ENCODE data around the gene NRXN3.

NRXN3 gene

GRCh38 chr14:79567306-79567705, 1397.1 kb downstream of the NRXN3 start:
- Histone ChIP-seq H3K27me3 (replicated peaks in 2 of 5; ENCODE audit: control insufficient read depth in 4 of 5, insufficient read depth in 5 of 5, low read length in 4 of 5) (no peaks in the 10 kb centered on the region), H3K4me3 (ENCODE audit: control insufficient read depth in 1 of 7, extremely low read depth in 1 of 7, insufficient read depth in 4 of 7, low read depth in 2 of 7, low read length in 6 of 7) (no peak overlapping the region), H3K27ac (ENCODE audit: insufficient read depth in 1 of 2, low read depth in 1 of 2, low read length in 2 of 2, poor library complexity in 1 of 2, severe bottlenecking in 2 of 2) (no peak overlapping the region), H3K4me1 (ENCODE audit: control extremely low read depth in 1 of 4, control insufficient read depth in 4 of 4, insufficient read depth in 4 of 4, low read length in 3 of 4) (no peaks in the 10 kb centered on the region), H3K36me3 (ENCODE audit: control insufficient read depth in 4 of 4, insufficient read depth in 4 of 4, low read length in 3 of 4) (no peaks in the 10 kb centered on the region), H3K9me3 (ENCODE audit: control extremely low read depth in 1 of 5, control insufficient read depth in 4 of 5, insufficient read depth in 2 of 5, low read depth in 1 of 5, low read length in 4 of 5) (no peaks in the 10 kb centered on the region)
- ChIA-PET POLR2A (no interaction called here), CTCF (no interaction called here)
- WGBS (ENCODE audit: insufficient coverage), result 100% methylated on average over 2 of the region's 5 CpGs
- no peak for DNase-seq

- POLR2A ChIA-PET, result no interaction called here
- CTCF ChIA-PET, result no interaction called here
- no peak overlapping the region for H3K27ac ChIP-seq (ENCODE audit: insufficient read depth in 1 of 2, low read depth in 1 of 2, low read length in 2 of 2, poor library complexity in 1 of 2, severe bottlenecking in 2 of 2)
- H3K4me3 ChIP-seq (ENCODE audit: control insufficient read depth in 1 of 7, extremely low read depth in 1 of 7, insufficient read depth in 4 of 7, low read depth in 2 of 7, low read length in 6 of 7), result no peak overlapping the region
- no peaks in the 10 kb centered on the region for H3K27me3 ChIP-seq (replicated peaks in 2 of 5; ENCODE audit: control insufficient read depth in 4 of 5, insufficient read depth in 5 of 5, low read length in 4 of 5)
- H3K36me3 ChIP-seq (ENCODE audit: control insufficient read depth in 4 of 4, insufficient read depth in 4 of 4, low read length in 3 of 4), result no peaks in the 10 kb centered on the region
- no peak for DNase-seq
- no peaks in the 10 kb centered on the region for H3K4me1 ChIP-seq (ENCODE audit: control extremely low read depth in 1 of 4, control insufficient read depth in 4 of 4, insufficient read depth in 4 of 4, low read length in 3 of 4)
- no peaks in the 10 kb centered on the region for H3K9me3 ChIP-seq (ENCODE audit: control extremely low read depth in 1 of 5, control insufficient read depth in 4 of 5, insufficient read depth in 2 of 5, low read depth in 1 of 5, low read length in 4 of 5)
- 100% methylated on average over 1 of the region's 1 CpG for WGBS (ENCODE audit: insufficient coverage)
Measured at GRCh38 chr14:79568594-79568993, 1398.4 kb downstream of the NRXN3 start.

GRCh38 chr14:79569072-79569471, 1398.9 kb downstream of the NRXN3 start:
- ChIA-PET CTCF (no interaction called here), POLR2A (no interaction called here)
- no peaks in the 10 kb centered on the region for H3K36me3 ChIP-seq (ENCODE audit: control insufficient read depth in 4 of 4, insufficient read depth in 4 of 4, low read length in 3 of 4)
- 75% methylated on average over 1 of the region's 2 CpGs for WGBS (ENCODE audit: insufficient coverage)
- H3K27me3 ChIP-seq (replicated peaks in 2 of 5; ENCODE audit: control insufficient read depth in 4 of 5, insufficient read depth in 5 of 5, low read length in 4 of 5), result no peaks in the 10 kb centered on the region
- no peak overlapping the region for H3K27ac ChIP-seq (ENCODE audit: insufficient read depth in 1 of 2, low read depth in 1 of 2, low read length in 2 of 2, poor library complexity in 1 of 2, severe bottlenecking in 2 of 2)
- no peak for DNase-seq
- no peaks in the 10 kb centered on the region for H3K4me1 ChIP-seq (ENCODE audit: control extremely low read depth in 1 of 4, control insufficient read depth in 4 of 4, insufficient read depth in 4 of 4, low read length in 3 of 4)
- no peak overlapping the region for H3K4me3 ChIP-seq (ENCODE audit: control insufficient read depth in 1 of 7, extremely low read depth in 1 of 7, insufficient read depth in 4 of 7, low read depth in 2 of 7, low read length in 6 of 7)
- H3K9me3 ChIP-seq (ENCODE audit: control extremely low read depth in 1 of 5, control insufficient read depth in 4 of 5, insufficient read depth in 2 of 5, low read depth in 1 of 5, low read length in 4 of 5), result no peaks in the 10 kb centered on the region

DNA sequence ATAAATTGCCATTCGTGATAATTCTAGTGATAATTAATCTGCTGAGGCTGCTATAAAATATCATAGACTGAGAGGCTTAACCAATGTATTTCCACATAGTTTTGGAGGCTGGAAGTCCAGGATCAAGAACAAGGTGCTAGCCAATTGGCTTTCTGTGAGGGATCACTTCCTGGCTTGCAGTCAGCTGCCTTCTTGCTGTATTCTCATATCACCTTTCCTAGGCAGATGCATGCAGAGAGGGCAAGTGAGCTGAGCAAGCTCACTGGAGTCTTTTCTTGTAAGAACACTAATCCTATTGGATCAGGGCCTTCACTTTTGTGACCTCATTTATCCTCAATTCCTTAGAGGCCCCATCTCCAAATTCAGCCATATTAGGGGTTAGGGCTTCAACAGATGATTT, 1400.5 kb downstream of the NRXN3 start:
- WGBS (ENCODE audit: insufficient coverage), result 100% methylated on average over 1 of the region's 1 CpG
- Histone ChIP-seq H3K27me3 (replicated peaks in 2 of 5; ENCODE audit: control insufficient read depth in 4 of 5, insufficient read depth in 5 of 5, low read length in 4 of 5) (no peaks in the 10 kb centered on the region), H3K4me3 (ENCODE audit: control insufficient read depth in 1 of 7, extremely low read depth in 1 of 7, insufficient read depth in 4 of 7, low read depth in 2 of 7, low read length in 6 of 7) (no peak overlapping the region), H3K9me3 (ENCODE audit: control extremely low read depth in 1 of 5, control insufficient read depth in 4 of 5, insufficient read depth in 2 of 5, low read depth in 1 of 5, low read length in 4 of 5) (no peaks in the 10 kb centered on the region), H3K27ac (ENCODE audit: insufficient read depth in 1 of 2, low read depth in 1 of 2, low read length in 2 of 2, poor library complexity in 1 of 2, severe bottlenecking in 2 of 2) (no peak overlapping the region), H3K36me3 (ENCODE audit: control insufficient read depth in 4 of 4, insufficient read depth in 4 of 4, low read length in 3 of 4) (no peaks in the 10 kb centered on the region), H3K4me1 (ENCODE audit: control extremely low read depth in 1 of 4, control insufficient read depth in 4 of 4, insufficient read depth in 4 of 4, low read length in 3 of 4) (peaks cover 0 to 3% (median 0%) of the 10 kb centered on the region in 4 experiments)
- no peak for DNase-seq
- POLR2A ChIA-PET, result no interaction called here
- CTCF ChIA-PET, result no interaction called here

DNA sequence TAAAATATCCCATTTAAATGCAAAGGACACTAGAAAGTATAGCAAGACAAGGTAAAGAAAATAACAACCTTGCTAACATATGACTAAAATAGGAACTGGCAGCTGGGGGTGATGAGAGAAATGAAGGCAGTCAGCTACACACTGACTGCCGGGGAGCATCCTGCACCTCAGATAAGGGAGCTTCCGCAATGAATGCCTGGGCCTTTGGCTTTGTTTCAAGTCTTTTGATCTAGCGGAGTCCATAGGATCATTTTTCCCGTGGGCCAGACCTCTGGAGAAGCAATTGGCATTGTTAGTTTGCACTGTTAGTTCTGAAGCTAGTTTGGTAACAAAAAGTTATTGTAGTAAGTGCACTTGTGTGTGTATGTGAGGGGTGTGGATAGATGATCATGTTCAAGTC, 1401.2 kb downstream of the NRXN3 start:
- Histone ChIP-seq H3K4me1 (ENCODE audit: control extremely low read depth in 1 of 4, control insufficient read depth in 4 of 4, insufficient read depth in 4 of 4, low read length in 3 of 4) (peaks cover 0 to 3% (median 0%) of the 10 kb centered on the region in 4 experiments), H3K27ac (ENCODE audit: insufficient read depth in 1 of 2, low read depth in 1 of 2, low read length in 2 of 2, poor library complexity in 1 of 2, severe bottlenecking in 2 of 2) (no peak overlapping the region), H3K36me3 (ENCODE audit: control insufficient read depth in 4 of 4, insufficient read depth in 4 of 4, low read length in 3 of 4) (no peaks in the 10 kb centered on the region), H3K27me3 (replicated peaks in 2 of 5; ENCODE audit: control insufficient read depth in 4 of 5, insufficient read depth in 5 of 5, low read length in 4 of 5) (no peaks in the 10 kb centered on the region), H3K9me3 (ENCODE audit: control extremely low read depth in 1 of 5, control insufficient read depth in 4 of 5, insufficient read depth in 2 of 5, low read depth in 1 of 5, low read length in 4 of 5) (no peaks in the 10 kb centered on the region), H3K4me3 (ENCODE audit: control insufficient read depth in 1 of 7, extremely low read depth in 1 of 7, insufficient read depth in 4 of 7, low read depth in 2 of 7, low read length in 6 of 7) (no peak overlapping the region)
- ChIA-PET POLR2A (no interaction called here), CTCF (no interaction called here)
- no CpG with 5 or more reads among the region's 4 CpGs for WGBS (ENCODE audit: insufficient coverage)
- DNase-seq, result no peak

GRCh38 chr14:79573486-79573885, 1403.3 kb downstream of the NRXN3 start:
- Histone ChIP-seq H3K4me1 (ENCODE audit: control extremely low read depth in 1 of 4, control insufficient read depth in 4 of 4, insufficient read depth in 4 of 4, low read length in 3 of 4) (peaks cover 0 to 3% (median 0%) of the 10 kb centered on the region in 4 experiments), H3K36me3 (ENCODE audit: control insufficient read depth in 4 of 4, insufficient read depth in 4 of 4, low read length in 3 of 4) (no peaks in the 10 kb centered on the region), H3K27me3 (replicated peaks in 2 of 5; ENCODE audit: control insufficient read depth in 4 of 5, insufficient read depth in 5 of 5, low read length in 4 of 5) (no peaks in the 10 kb centered on the region), H3K9me3 (ENCODE audit: control extremely low read depth in 1 of 5, control insufficient read depth in 4 of 5, insufficient read depth in 2 of 5, low read depth in 1 of 5, low read length in 4 of 5) (no peaks in the 10 kb centered on the region), H3K27ac (ENCODE audit: insufficient read depth in 1 of 2, low read depth in 1 of 2, low read length in 2 of 2, poor library complexity in 1 of 2, severe bottlenecking in 2 of 2) (no peak overlapping the region), H3K4me3 (ENCODE audit: control insufficient read depth in 1 of 7, extremely low read depth in 1 of 7, insufficient read depth in 4 of 7, low read depth in 2 of 7, low read length in 6 of 7) (no peak overlapping the region)
- peak in 2 of 3 donors; percentile 49 to 65 for DNase-seq
- POLR2A ChIA-PET, result no interaction called here
- no CpG with 5 or more reads among the region's 2 CpGs for whole genome bisulfite sequencing (ENCODE audit: insufficient coverage)
- CTCF ChIA-PET, result interaction anchor here (1.2 kb wide), 1 partner anchor 8 kb away, joined by 3 read pairs; no protein-coding TSS in a partner anchor

GRCh38 chr14:79575032-79575431, 1404.9 kb downstream of the NRXN3 start:
- no peak overlapping the region for H3K27ac ChIP-seq (ENCODE audit: insufficient read depth in 1 of 2, low read depth in 1 of 2, low read length in 2 of 2, poor library complexity in 1 of 2, severe bottlenecking in 2 of 2)
- WGBS (ENCODE audit: insufficient coverage), result 71% methylated on average over 3 of the region's 4 CpGs
- no peaks in the 10 kb centered on the region for H3K27me3 ChIP-seq (replicated peaks in 2 of 5; ENCODE audit: control insufficient read depth in 4 of 5, insufficient read depth in 5 of 5, low read length in 4 of 5)
- CTCF ChIA-PET, result no interaction called here
- peaks cover 0 to 3% (median 0%) of the 10 kb centered on the region in 4 experiments for H3K4me1 ChIP-seq (ENCODE audit: control extremely low read depth in 1 of 4, control insufficient read depth in 4 of 4, insufficient read depth in 4 of 4, low read length in 3 of 4)
- H3K4me3 ChIP-seq (ENCODE audit: control insufficient read depth in 1 of 7, extremely low read depth in 1 of 7, insufficient read depth in 4 of 7, low read depth in 2 of 7, low read length in 6 of 7), result no peak overlapping the region
- DNase-seq, result peak in 2 of 3 donors; percentile 23 to 44
- H3K9me3 ChIP-seq (ENCODE audit: control extremely low read depth in 1 of 5, control insufficient read depth in 4 of 5, insufficient read depth in 2 of 5, low read depth in 1 of 5, low read length in 4 of 5), result no peaks in the 10 kb centered on the region
- POLR2A ChIA-PET, result no interaction called here
- no peaks in the 10 kb centered on the region for H3K36me3 ChIP-seq (ENCODE audit: control insufficient read depth in 4 of 4, insufficient read depth in 4 of 4, low read length in 3 of 4)

Data from common myeloid progenitor, CD34-positive (primary cell).